H9 (cell line): Measurements from ENCODE around the gene AHDC1. TPM values are rescaled to one million over a fixed set of nuclear protein-coding genes. Genes with fewer than 3 reads are reported as not detected.

Experiments used
- DNase-seq: peaks from one replicate; pipeline ENCODE4 v3.0.0-alpha.2; 2017
- H2AFZ ChIP-seq: one replicate; pipeline ENCODE4 v1.6.1; 2013; ENCODE audit warnings: mild to moderate bottlenecking, low read length, control low read depth, moderate library complexity
- H2AK5ac ChIP-seq: 2 replicates; pipeline ENCODE4 v1.6.1; 2013; ENCODE audit warnings: low read length, control low read depth, mixed read lengths; ENCODE audit not compliant: insufficient read length
- H2BK120ac ChIP-seq: one replicate; pipeline ENCODE4 v1.6.1; 2013; ENCODE audit warnings: low read depth, mild to moderate bottlenecking, low read length, control low read depth, inconsistent platforms; ENCODE audit not compliant: poor library complexity, severe bottlenecking
- H2BK12ac ChIP-seq: 2 replicates; pipeline ENCODE4 v1.6.1; 2013; ENCODE audit warnings: low read length, control low read depth, mixed read lengths, low read depth; ENCODE audit not compliant: insufficient read length
- H2BK15ac ChIP-seq: 2 replicates; pipeline ENCODE4 v1.6.1; 2013; ENCODE audit warnings: low read depth, low read length, control low read depth
- H2BK20ac ChIP-seq: one replicate; pipeline ENCODE4 v1.6.1; 2013; ENCODE audit warnings: low read depth, mild to moderate bottlenecking, low read length, control low read depth, inconsistent platforms; ENCODE audit not compliant: poor library complexity, severe bottlenecking
- H2BK5ac ChIP-seq: 2 replicates; pipeline ENCODE4 v1.6.1; 2013; ENCODE audit warnings: low read length, control low read depth, mixed read lengths; ENCODE audit not compliant: insufficient read length
- H3K14ac ChIP-seq: 2 replicates; pipeline ENCODE4 v1.6.1; 2013; ENCODE audit warnings: low read length, control low read depth; ENCODE audit not compliant: insufficient read depth
- H3K18ac ChIP-seq: 2 replicates; pipeline ENCODE4 v1.6.1; 2013; ENCODE audit warnings: low read depth, mild to moderate bottlenecking, mixed read lengths, low read length, control low read depth; ENCODE audit not compliant: insufficient read length
- H3K23ac ChIP-seq: 2 replicates; pipeline ENCODE4 v1.6.1; 2013; ENCODE audit warnings: low read length, control low read depth, mixed read lengths, low read depth; ENCODE audit not compliant: insufficient read length
- H3K23me2 ChIP-seq: 2 replicates; pipeline ENCODE4 v1.6.1; 2013; ENCODE audit warnings: low read depth, mild to moderate bottlenecking, mixed read lengths, low read length, control low read depth; ENCODE audit not compliant: insufficient read length, poor library complexity, severe bottlenecking
- H3K27ac ChIP-seq: 2 replicates; pipeline ENCODE4 v1.5.1; 2013; ENCODE audit warnings: low read length, control low read depth, mixed read lengths, low read depth; ENCODE audit not compliant: insufficient read length
- H3K27me3 ChIP-seq: 2 replicates; pipeline ENCODE4 v1.6.1; 2013; ENCODE audit warnings: low read length, control low read depth, inconsistent platforms; ENCODE audit not compliant: insufficient read depth
- H3K4ac ChIP-seq: 2 replicates; pipeline ENCODE4 v1.6.1; 2013; ENCODE audit warnings: low read depth, mild to moderate bottlenecking, control low read depth, inconsistent platforms, low read length, moderate library complexity
- H3K4me1 ChIP-seq: 2 replicates; pipeline ENCODE4 v1.6.1; 2013; ENCODE audit warnings: low read length, control low read depth, inconsistent platforms; ENCODE audit not compliant: insufficient read depth
- H3K4me2 ChIP-seq: 2 replicates; pipeline ENCODE4 v1.6.1; 2013; ENCODE audit warnings: low read length, control low read depth, mixed read lengths; ENCODE audit not compliant: insufficient read length, insufficient read depth
- H3K56ac ChIP-seq: 2 replicates; pipeline ENCODE4 v1.6.1; 2013; ENCODE audit warnings: low read depth, mild to moderate bottlenecking, mixed read lengths, low read length, control low read depth; ENCODE audit not compliant: insufficient read length
- H3K79me1 ChIP-seq: 2 replicates; pipeline ENCODE4 v1.6.1; 2013; ENCODE audit warnings: low read depth, mild to moderate bottlenecking, moderate library complexity, low read length, control low read depth, inconsistent platforms; ENCODE audit not compliant: insufficient read depth, poor library complexity, severe bottlenecking
- H3K79me2 ChIP-seq: 2 replicates; pipeline ENCODE4 v1.6.1; 2013; ENCODE audit warnings: low read length, control low read depth, inconsistent platforms; ENCODE audit not compliant: insufficient read depth
- H3K9ac ChIP-seq: 2 replicates; pipeline ENCODE4 v1.6.1; 2013; ENCODE audit warnings: low read length, control low read depth, mixed read lengths; ENCODE audit not compliant: insufficient read length; ENCODE audit errors: extremely low read depth
- H3K9me3 ChIP-seq: one replicate; pipeline ENCODE4 v1.6.1; 2013; ENCODE audit warnings: low read depth, low read length, inconsistent platforms; ENCODE audit not compliant: control insufficient read depth
- H3T11ph ChIP-seq: one replicate; pipeline ENCODE4 v1.6.1; 2013; ENCODE audit warnings: mild to moderate bottlenecking, low read length, control low read depth, inconsistent platforms
- H4K20me1 ChIP-seq: one replicate; pipeline ENCODE4 v1.6.1; 2013; ENCODE audit not compliant: control insufficient read depth, insufficient read length, insufficient read depth
- H4K5ac ChIP-seq: 2 replicates; pipeline ENCODE4 v1.6.1; 2013; ENCODE audit warnings: low read depth, mild to moderate bottlenecking, mixed read lengths, low read length, control low read depth; ENCODE audit not compliant: insufficient read length
- H4K8ac ChIP-seq: replicated peaks from 2 replicates; pipeline ENCODE4 v1.6.1; 2013; ENCODE audit warnings: low read length, control low read depth, mixed read lengths, low read depth; ENCODE audit not compliant: insufficient read length
- H4K91ac ChIP-seq: 2 replicates; pipeline ENCODE4 v1.6.1; 2013; ENCODE audit warnings: low read depth, mild to moderate bottlenecking, moderate library complexity, mixed read lengths, low read length, control low read depth; ENCODE audit not compliant: insufficient read length
- H3K27ac Mint-ChIP-seq, 3 experiments: 2 replicates in 2 of 3; 3 replicates in 1 of 3; pipeline ENCODE4 v1.8.0; 2020 to 2021; ENCODE audit warnings: mixed read lengths in 3 of 3, mild to moderate bottlenecking in 1 of 3, moderate library complexity in 1 of 3
- H3K27me3 Mint-ChIP-seq: 2 replicates; pipeline ENCODE4 v1.8.0; 2021; ENCODE audit warnings: low read depth, mild to moderate bottlenecking, moderate library complexity, mixed read lengths
- H3K36me3 Mint-ChIP-seq, 3 experiments: 2 replicates in 2 of 3; 3 replicates in 1 of 3; pipeline ENCODE4 v1.8.0; 2020 to 2021; ENCODE audit warnings: low read depth in 3 of 3, mixed read lengths in 3 of 3; ENCODE audit not compliant: insufficient read depth in 1 of 3
- H3K4me1 Mint-ChIP-seq, 2 experiments: 2 replicates each; pipeline ENCODE4 v1.8.0; 2020; ENCODE audit warnings: mixed read lengths in 2 of 2
- H3K4me3 Mint-ChIP-seq, 2 experiments: 2 replicates in 1 of 2; 3 replicates in 1 of 2; pipeline ENCODE4 v1.8.0; 2020 to 2021; ENCODE audit warnings: mild to moderate bottlenecking in 2 of 2, mixed read lengths in 2 of 2, moderate library complexity in 1 of 2
- H3K9me3 Mint-ChIP-seq, 2 experiments: 2 replicates in 1 of 2; 3 replicates in 1 of 2; pipeline ENCODE4 v1.8.0; 2020; ENCODE audit warnings: mild to moderate bottlenecking in 2 of 2, mixed read lengths in 2 of 2, moderate library complexity in 1 of 2
- WGBS: extraction: QIAGEN DNeasy Blood & Tissue Kit; methylation state at CpG from one replicate; pipeline ENCODE4 v1.1.7; 2013; ENCODE audit warnings: missing lambda C conversion rate, low lambda C conversion rate, mixed read lengths; ENCODE audit not compliant: insufficient read length; ENCODE audit errors: extremely low coverage; 5-methylcytosine and 5-hydroxymethylcytosine counted together
- total RNA-seq: library from RNA; stranded (reverse); gene quantifications from 2 replicates; pipeline ENCODE4 v1.2.1, GENCODE V29; 2021
- TF ChIP-seq, protein P1 (sequence below): fragments of 200-600 bp; sonication (generic); conservative IDR thresholded peaks from 3 replicates; pipeline ENCODE4 v1.8.0; 2021; ENCODE audit warnings: antibody characterized with exemption, mild to moderate bottlenecking

AHDC1 gene
- total RNA-seq, 1 experiment from 2014 or later, result 29.4 TPM

DNA sequence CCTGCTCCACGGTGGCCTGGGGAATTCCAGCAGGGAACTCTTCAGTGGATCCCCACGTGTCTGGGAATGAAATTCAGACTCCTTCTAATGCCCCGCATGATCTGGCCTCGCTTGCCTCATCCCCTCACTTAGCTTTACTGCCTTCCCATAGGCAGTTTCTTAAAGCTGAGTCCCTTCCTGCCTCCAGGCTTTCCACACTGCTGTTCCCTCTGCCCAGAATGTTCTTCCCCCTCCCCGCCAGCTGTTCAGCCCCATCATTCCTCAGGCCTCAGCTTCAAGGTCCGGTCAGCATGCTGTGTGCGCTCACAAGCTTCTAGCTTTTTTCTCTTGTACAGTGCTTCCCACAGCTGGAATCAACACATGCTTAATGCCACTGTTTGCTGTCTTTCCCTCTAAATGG is 59.1 kb downstream of the AHDC1 start:
- H3K23me2 ChIP-seq, result no peaks in the 10 kb centered on the region
- no peak overlapping the region for H3K56ac ChIP-seq
- no peak overlapping the region for H2BK12ac ChIP-seq
- no peak overlapping the region for H2AFZ ChIP-seq
- H3K79me1 ChIP-seq, result no peaks in the 10 kb centered on the region
- no peak overlapping the region for H2BK20ac ChIP-seq
- WGBS, result no CpG with 5 or more reads among the region's 7 CpGs
- no peaks in the 10 kb centered on the region for H3K79me2 ChIP-seq
- peaks cover 9% of the 10 kb centered on the region; the same call in 1 of the 2 replicates for H3K4me1 ChIP-seq
- Mint-ChIP-seq H3K4me3 (no peak overlapping the region), H3K27ac (peak overlapping the region; percentile 58 to 93 (median 84); a peak in 5 of 7 replicates), H3K36me3 (peaks cover 6 to 31% (median 24%) of the 10 kb centered on the region in 3 experiments; a peak in 6 of 7 replicates), H3K4me1 (peaks cover 26 to 27% of the 10 kb centered on the region in 2 experiments), H3K27me3 (no peaks in the 10 kb centered on the region), H3K9me3 (no peaks in the 10 kb centered on the region)
- no peak overlapping the region for H4K5ac ChIP-seq
- no peak overlapping the region for H2BK120ac ChIP-seq
- H2AK5ac ChIP-seq, result no peak overlapping the region
- H4K8ac ChIP-seq, result no peak overlapping the region
- H4K91ac ChIP-seq, result no peak overlapping the region
- TF ChIP-seq, protein P1, sequence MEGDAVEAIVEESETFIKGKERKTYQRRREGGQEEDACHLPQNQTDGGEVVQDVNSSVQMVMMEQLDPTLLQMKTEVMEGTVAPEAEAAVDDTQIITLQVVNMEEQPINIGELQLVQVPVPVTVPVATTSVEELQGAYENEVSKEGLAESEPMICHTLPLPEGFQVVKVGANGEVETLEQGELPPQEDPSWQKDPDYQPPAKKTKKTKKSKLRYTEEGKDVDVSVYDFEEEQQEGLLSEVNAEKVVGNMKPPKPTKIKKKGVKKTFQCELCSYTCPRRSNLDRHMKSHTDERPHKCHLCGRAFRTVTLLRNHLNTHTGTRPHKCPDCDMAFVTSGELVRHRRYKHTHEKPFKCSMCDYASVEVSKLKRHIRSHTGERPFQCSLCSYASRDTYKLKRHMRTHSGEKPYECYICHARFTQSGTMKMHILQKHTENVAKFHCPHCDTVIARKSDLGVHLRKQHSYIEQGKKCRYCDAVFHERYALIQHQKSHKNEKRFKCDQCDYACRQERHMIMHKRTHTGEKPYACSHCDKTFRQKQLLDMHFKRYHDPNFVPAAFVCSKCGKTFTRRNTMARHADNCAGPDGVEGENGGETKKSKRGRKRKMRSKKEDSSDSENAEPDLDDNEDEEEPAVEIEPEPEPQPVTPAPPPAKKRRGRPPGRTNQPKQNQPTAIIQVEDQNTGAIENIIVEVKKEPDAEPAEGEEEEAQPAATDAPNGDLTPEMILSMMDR, result no peak
- H2BK15ac ChIP-seq, result no peak overlapping the region
- H2BK5ac ChIP-seq, result no peak overlapping the region
- no peak overlapping the region for H3K27ac ChIP-seq
- H4K20me1 ChIP-seq, result no peaks in the 10 kb centered on the region
- no peaks in the 10 kb centered on the region for H3K27me3 ChIP-seq
- H3K23ac ChIP-seq, result no peak overlapping the region
- H3K18ac ChIP-seq, result no peak overlapping the region
- H3K9me3 ChIP-seq, result no peaks in the 10 kb centered on the region
- H3K14ac ChIP-seq, result no peak overlapping the region
- H3K4ac ChIP-seq, result no peak overlapping the region
- no peak for DNase-seq
- H3K9ac ChIP-seq, result no peak overlapping the region
- no peak overlapping the region for H3K4me2 ChIP-seq
- no peak overlapping the region for H3T11ph ChIP-seq
